T-cell (primary cell): ENCODE data around the gene CDKL1. TPM values are rescaled to one million over a fixed set of nuclear protein-coding genes. Genes with fewer than 3 reads are reported as not detected.
A peak's percentile ranks its signal among the peaks of the same experiment; 100 is the strongest.

Source experiments
- ATAC-seq, 4 experiments: fragments of 200-7000 bp in 3 of 4; fragments of 150-1000 bp in 1 of 4; cut with Tn5 transposase; replicated peaks in 1 of 4; 1 replicate in 3 of 4; 2 replicates in 1 of 4; pipeline ENCODE4 v1.10.0; 2021; ENCODE audit warnings: moderate library complexity in 3 of 4, mild to moderate bottlenecking in 2 of 4, moderate number of reproducible peaks in 1 of 4
- CTCF ChIA-PET, 2 donors: fragments of 300-600 bp; sonication (Branson Sonifier 250); formaldehyde crosslinking; loops; one replicate each; lab custom pipeline; 2022; ENCODE audit warnings: antibody characterized with exemption in 2 of 2; lab: Charles Lee
- POLR2A ChIA-PET, 2 donors: fragments of 300-600 bp; sonication (Branson Sonifier 250); formaldehyde crosslinking; loops; one replicate each; lab custom pipeline; 2022; ENCODE audit warnings: antibody characterized with exemption in 2 of 2; lab: Charles Lee
- DNase-seq, 35 experiments: peaks; one replicate each; pipeline versions ENCODE4 v3.0.0 to v3.0.0-alpha.2; 2013 to 2023
- H3K27ac ChIP-seq: one replicate; pipeline ENCODE4 v1.5.1; 2013; ENCODE audit warnings: low read length
- H3K27me3 ChIP-seq, 2 experiments: replicated peaks in 1 of 2; 1 replicate in 1 of 2; 2 replicates in 1 of 2; pipeline versions ENCODE4 v1.6.1 to v1.7.0; 2013; ENCODE audit warnings: low read length in 1 of 2, mixed read lengths in 1 of 2; ENCODE audit not compliant: control insufficient read depth in 2 of 2, insufficient read depth in 2 of 2; ENCODE audit errors: extremely low read depth in 1 of 2
- H3K36me3 ChIP-seq, 2 donors: 1 replicate in 1 of 2; 2 replicates in 1 of 2; pipeline versions ENCODE4 v1.6.1 to v1.7.0; 2013; ENCODE audit warnings: low read length in 1 of 2; ENCODE audit not compliant: control insufficient read depth in 2 of 2, insufficient read depth in 1 of 2; ENCODE audit errors: extremely low read depth in 1 of 2
- H3K4me1 ChIP-seq, 2 experiments: 1 replicate in 1 of 2; 2 replicates in 1 of 2; pipeline versions ENCODE4 v1.6.1 to v1.7.0; 2013; ENCODE audit warnings: low read length in 2 of 2, mixed read lengths in 1 of 2; ENCODE audit not compliant: insufficient read depth in 2 of 2, control insufficient read depth in 1 of 2; ENCODE audit errors: extremely low read depth in 1 of 2
- H3K4me3 ChIP-seq, 2 donors: 1 replicate in 1 of 2; 2 replicates in 1 of 2; pipeline versions ENCODE4 v1.5.1 to v1.7.0; 2013; ENCODE audit warnings: mild to moderate bottlenecking in 2 of 2, low read length in 1 of 2, moderate library complexity in 1 of 2; ENCODE audit not compliant: control insufficient read depth in 1 of 2; ENCODE audit errors: extremely low read depth in 1 of 2
- H3K9me3 ChIP-seq: 2 replicates; pipeline ENCODE4 v1.7.0; 2013
- H3K27ac Mint-ChIP-seq, 2 donors: one replicate each; pipeline ENCODE4 v1.8.0; 2020 to 2021; ENCODE audit warnings: mild to moderate bottlenecking in 2 of 2, mixed read lengths in 2 of 2
- H3K27me3 Mint-ChIP-seq, 2 donors: one replicate each; pipeline ENCODE4 v1.8.0; 2021 to 2022; ENCODE audit warnings: mixed read lengths in 2 of 2
- H3K36me3 Mint-ChIP-seq: one replicate; pipeline ENCODE4 v1.8.0; 2021; ENCODE audit warnings: mixed read lengths
- H3K4me1 Mint-ChIP-seq, 3 donors: one replicate each; pipeline ENCODE4 v1.8.0; 2020 to 2022; ENCODE audit warnings: mixed read lengths in 3 of 3, mild to moderate bottlenecking in 1 of 3
- H3K4me3 Mint-ChIP-seq, 3 donors: one replicate each; pipeline ENCODE4 v1.8.0; 2020 to 2022; ENCODE audit warnings: mild to moderate bottlenecking in 3 of 3, mixed read lengths in 3 of 3, moderate library complexity in 3 of 3
- H3K9me3 Mint-ChIP-seq, 3 donors: one replicate each; pipeline ENCODE4 v1.8.0; 2020 to 2022; ENCODE audit warnings: mixed read lengths in 3 of 3
- WGBS: methylation state at CpG from one replicate; pipeline ENCODE4 v1.1.5; 2013; ENCODE audit warnings: missing lambda C conversion rate; ENCODE audit not compliant: insufficient coverage; 5-methylcytosine and 5-hydroxymethylcytosine counted together
- total RNA-seq, 35 experiments: library from RNA in 6 of 35; stranded (reverse) in 6 of 35; fragments of 120-200 nt in 1 of 35; gene quantifications; one replicate each; pipeline versions ENCODE4 v1.2.1 to v1.2.4 and lab custom pipeline; 2013 to 2026

CDKL1 gene
- total RNA-seq, 5 donors from 2014 or later (not counting 1 experiment from before 2014, with no cell fraction given): 4.6 to 7.7 (median 5.8) TPM

DNA sequence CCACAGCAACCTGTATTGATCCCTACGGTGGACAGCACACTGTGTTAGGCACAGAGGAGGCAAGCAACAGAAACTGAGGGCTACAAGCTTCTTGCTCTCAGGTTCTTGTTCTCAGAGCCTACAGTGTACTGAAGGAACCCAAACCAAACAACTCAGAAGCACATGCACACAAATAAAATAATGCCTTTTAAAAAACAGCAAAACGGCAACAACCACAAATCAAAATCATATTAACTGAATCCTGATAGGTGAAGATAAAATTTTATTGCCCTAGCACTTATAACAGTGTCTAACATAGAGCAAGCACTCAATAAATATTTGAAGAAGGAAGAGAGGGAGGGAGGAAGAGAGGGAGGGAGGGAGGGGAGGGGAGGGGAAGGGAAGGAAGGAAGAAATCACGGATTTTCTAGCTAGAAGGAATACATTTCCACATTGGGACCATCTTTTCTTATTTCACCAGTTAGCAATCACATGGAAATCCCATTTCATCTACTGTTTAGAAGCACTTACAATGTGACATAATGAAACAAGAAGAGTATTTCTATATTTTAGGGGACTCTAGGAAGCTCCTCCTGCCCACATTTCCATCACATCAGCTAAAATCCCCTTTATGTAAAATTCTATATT is 57.4 kb downstream of the CDKL1 start:
- CTCF ChIA-PET: interaction anchor here in 1 of 2 donors (0.6 kb wide), 1 partner anchor 97 kb away, joined by 3 read pairs; no protein-coding TSS in a partner anchor
- H3K4me1 ChIP-seq: peaks cover 2 to 11% of the 10 kb centered on the region in 2 experiments
- no peaks in the 10 kb centered on the region for H3K9me3 Mint-ChIP-seq
- no peak overlapping the region for H3K4me3 Mint-ChIP-seq
- H3K4me3 ChIP-seq: no peak overlapping the region
- no peak for DNase-seq
- H3K27me3 Mint-ChIP-seq: no peaks in the 10 kb centered on the region
- peak overlapping the region in 1 of 2 donors; percentile 56 for H3K27ac Mint-ChIP-seq
- H3K27me3 ChIP-seq: no peaks in the 10 kb centered on the region
- ATAC-seq: no peak
- peaks cover 15 to 33% (median 31%) of the 10 kb centered on the region in 3 donors for H3K4me1 Mint-ChIP-seq
- no peak overlapping the region for H3K27ac ChIP-seq
- H3K36me3 ChIP-seq: peaks cover 0 to 17% of the 10 kb centered on the region in 2 donors
- POLR2A ChIA-PET: interaction anchor here in 1 of 2 donors (0.6 to 0.8 kb wide), 3 partner anchors 27 to 835 kb away, joined by 3 read pairs; partner anchors contain the start of genes DMAC2L and L2HGDH
- WGBS: 100% methylated on average over 1 of the region's 3 CpGs
- H3K36me3 Mint-ChIP-seq: peaks cover 19% of the 10 kb centered on the region
- no peaks in the 10 kb centered on the region for H3K9me3 ChIP-seq

GRCh38 chr14:50338587-50338986 is 58.1 kb downstream of the CDKL1 start:
- Mint-ChIP-seq H3K27me3 (no peaks in the 10 kb centered on the region), H3K4me1 (peaks cover 15 to 26% (median 24%) of the 10 kb centered on the region in 3 donors), H3K27ac (no peak overlapping the region), H3K4me3 (no peak overlapping the region), H3K9me3 (no peaks in the 10 kb centered on the region), H3K36me3 (peaks cover 18% of the 10 kb centered on the region)
- WGBS: 92% methylated on average over 2 of the region's 2 CpGs
- ATAC-seq: no peak
- H3K36me3 ChIP-seq: peaks cover 0 to 21% of the 10 kb centered on the region in 2 donors
- ChIA-PET CTCF (no interaction called here), POLR2A (interaction anchor here in 1 of 2 donors (0.6 kb wide), 1 partner anchor 834 kb away, joined by 3 read pairs; no protein-coding TSS in a partner anchor)
- no peaks in the 10 kb centered on the region for H3K27me3 ChIP-seq
- H3K4me3 ChIP-seq: no peak overlapping the region
- peaks cover 2 to 11% of the 10 kb centered on the region in 2 experiments for H3K4me1 ChIP-seq
- no peak overlapping the region for H3K27ac ChIP-seq
- no peak for DNase-seq
- H3K9me3 ChIP-seq: no peaks in the 10 kb centered on the region

DNA sequence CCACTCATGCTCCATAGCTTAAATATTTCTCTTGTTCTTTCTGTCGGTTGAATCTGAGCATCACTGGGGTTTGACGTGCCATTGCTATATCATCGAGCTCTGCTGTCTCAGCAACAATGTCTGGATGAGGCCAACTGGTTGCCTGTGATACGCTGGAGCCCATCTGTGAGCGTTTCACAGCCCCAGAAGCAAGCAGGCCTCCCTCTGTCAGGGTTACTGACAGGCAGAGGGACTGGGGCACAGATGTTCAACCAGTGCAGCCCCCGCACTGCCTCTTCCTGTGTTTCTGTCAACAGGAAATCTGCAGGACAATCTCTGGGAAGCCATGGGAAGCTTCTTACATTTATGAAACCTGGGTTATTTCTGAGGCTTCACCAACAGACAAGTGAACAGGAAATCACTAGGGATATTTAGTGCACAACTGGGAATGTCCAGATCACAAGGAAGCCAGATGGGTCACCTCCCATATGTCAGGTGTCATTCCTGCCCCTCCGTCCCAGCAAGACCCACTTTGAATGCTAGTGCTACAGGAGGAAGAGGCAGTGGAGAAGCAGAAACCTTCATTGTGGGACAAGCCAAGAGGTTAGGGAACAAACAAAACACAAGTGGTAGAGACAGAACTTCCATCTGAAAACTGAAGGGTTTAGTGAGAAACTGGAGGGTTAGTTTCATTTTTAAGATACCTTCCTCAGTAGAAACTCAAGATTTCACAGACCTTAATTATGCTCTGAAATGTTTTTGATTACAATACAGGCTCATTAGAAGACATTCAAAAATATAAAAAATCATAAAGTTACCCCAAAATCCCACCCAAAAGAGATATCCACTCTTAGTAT is 60.5 kb downstream of the CDKL1 start:
- Mint-ChIP-seq H3K9me3 (no peaks in the 10 kb centered on the region), H3K36me3 (peaks cover 30% of the 10 kb centered on the region), H3K27me3 (no peaks in the 10 kb centered on the region), H3K4me1 (peaks cover 15% of the 10 kb centered on the region in 3 donors), H3K4me3 (peak overlapping the region; percentile 49 to 66 (median 64)), H3K27ac (peak overlapping the region; percentile 70 to 86)
- DNase-seq: peak in 3 of 35 experiments; percentile 8 to 12 (median 10)
- Histone ChIP-seq H3K36me3 (peaks cover 5 to 33% of the 10 kb centered on the region in 2 donors), H3K4me3 (no peak overlapping the region), H3K4me1 (peaks cover 2 to 7% of the 10 kb centered on the region in 2 experiments), H3K27me3 (no peaks in the 10 kb centered on the region), H3K9me3 (no peaks in the 10 kb centered on the region), H3K27ac (no peak overlapping the region)
- ChIA-PET CTCF (interaction anchor here (1.0 to 1.4 kb wide), 3 partner anchors 15 to 90 kb away, joined by 3 to 6 read pairs (median 3); no protein-coding TSS in a partner anchor), POLR2A (interaction anchor here in 1 of 2 donors (0.6 to 1.0 kb wide), 2 partner anchors 15 to 28 kb away, joined by 3 read pairs; no protein-coding TSS in a partner anchor)
- WGBS: 45% methylated on average over 6 of the region's 7 CpGs
- ATAC-seq: peak; percentile 19 to 63 (median 58)

DNA sequence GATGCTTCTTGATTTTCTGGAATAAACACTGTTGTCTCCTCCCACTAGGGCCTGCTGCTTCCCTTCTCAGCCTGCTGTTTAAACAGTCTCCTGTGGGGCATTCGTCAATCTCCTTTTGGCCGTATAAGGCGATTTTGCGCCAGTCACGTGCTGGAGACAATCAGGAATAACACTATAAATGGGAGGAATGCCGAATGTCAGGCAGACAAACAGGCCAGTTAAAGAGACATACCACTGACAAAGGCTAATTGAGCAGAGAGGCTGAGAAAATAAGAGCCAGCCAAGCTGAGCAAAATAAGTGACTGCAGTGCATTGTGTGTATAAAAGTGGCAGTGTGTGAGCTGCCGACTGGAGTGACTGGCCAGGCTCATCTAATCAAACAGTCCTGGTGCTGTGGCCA is 61.3 kb downstream of the CDKL1 start:
- Histone ChIP-seq H3K27me3 (no peaks in the 10 kb centered on the region), H3K4me1 (peaks cover 2 to 7% of the 10 kb centered on the region in 2 experiments), H3K36me3 (peaks cover 5 to 30% of the 10 kb centered on the region in 2 donors), H3K27ac (no peak overlapping the region), H3K9me3 (no peaks in the 10 kb centered on the region), H3K4me3 (no peak overlapping the region)
- POLR2A ChIA-PET: interaction anchor here (0.6 to 1.0 kb wide), 6 partner anchors 15 to 1300 kb away, joined by 3 to 6 read pairs (median 4); no protein-coding TSS in a partner anchor
- Mint-ChIP-seq H3K4me3 (peak overlapping the region in 1 of 3 donors; percentile 64), H3K36me3 (peaks cover 26% of the 10 kb centered on the region), H3K4me1 (peaks cover 15% of the 10 kb centered on the region in 3 donors), H3K27me3 (no peaks in the 10 kb centered on the region), H3K9me3 (no peaks in the 10 kb centered on the region), H3K27ac (peak overlapping the region; percentile 70 to 86)
- WGBS: 95% methylated on average over 4 of the region's 7 CpGs
- DNase-seq (no peak), ATAC-seq (no peak)
- CTCF ChIA-PET: interaction anchor here (0.5 to 1.4 kb wide), 6 partner anchors 15 to 483 kb away, joined by 3 to 8 read pairs (median 4); no protein-coding TSS in a partner anchor

GRCh38 chr14:50334211-50334610 is 62.5 kb downstream of the CDKL1 start:
- ATAC-seq (no peak), DNase-seq (no peak)
- Mint-ChIP-seq H3K4me1 (peaks cover 15% of the 10 kb centered on the region in 3 donors), H3K9me3 (no peaks in the 10 kb centered on the region), H3K27ac (no peak overlapping the region), H3K36me3 (peaks cover 28% of the 10 kb centered on the region), H3K4me3 (no peak overlapping the region), H3K27me3 (no peaks in the 10 kb centered on the region)
- H3K4me1 ChIP-seq: peaks cover 2 to 7% of the 10 kb centered on the region in 2 experiments
- CTCF ChIA-PET: interaction anchor here in 1 of 2 donors (2.5 kb wide), 1 partner anchor 13 kb away, joined by 12 read pairs; no protein-coding TSS in a partner anchor
- 95% methylated on average over 8 of the region's 8 CpGs for WGBS
- H3K9me3 ChIP-seq: no peaks in the 10 kb centered on the region
- no peak overlapping the region for H3K27ac ChIP-seq
- POLR2A ChIA-PET: interaction anchor here in 1 of 2 donors (0.7 kb wide), 1 partner anchor 906 kb away, joined by 7 read pairs; the partner anchor contains the start of gene TMX1
- no peaks in the 10 kb centered on the region for H3K27me3 ChIP-seq
- no peak overlapping the region for H3K4me3 ChIP-seq
- peaks cover 5 to 21% of the 10 kb centered on the region in 2 donors for H3K36me3 ChIP-seq
